Epithelial cell of proximal tubule (primary cell): ENCODE results near the gene FAM107B. TPM values are rescaled to one million over a fixed set of nuclear protein-coding genes. Genes with fewer than 3 reads are reported as not detected.
A peak's percentile ranks its signal among the peaks of the same experiment; 100 is the strongest.
"Not testable (repeated sequence)": the region's sequence is repeated elsewhere in the genome, so short reads cannot be mapped to it uniquely, and the experiment has no call there.

Experiments used
- DNase-seq: peaks from one replicate; pipeline ENCODE4 v3.0.0-alpha.2; 2011; ENCODE audit warnings: low read depth
- H3K4me3 ChIP-seq: 2 replicates; pipeline ENCODE4 v1.5.1; 2011; ENCODE audit warnings: low read depth, mild to moderate bottlenecking, low read length
- CTCF ChIP-seq: conservative IDR thresholded peaks from 2 replicates; pipeline ENCODE4 v1.5.1; 2012; ENCODE audit warnings: low read depth, mild to moderate bottlenecking, low read length
- total RNA-seq: library from RNA; depleted of rRNA; stranded (reverse); fragments of >200 nt; gene quantifications from 2 replicates; pipeline ENCODE4 v1.2.3, GENCODE V29; 2015

The FAM107B gene
- 25.7 and 46.0 TPM in 2 replicates for total RNA-seq

- DNase-seq, result no peak
- peak within 1 kb of the TSS; percentile 24 for H3K4me3 ChIP-seq
- no peak for TF ChIP-seq CTCF
These were observed at the start of gene FAM107B for GRCh38 chr10:14774797-14775196. Gene FAM107B, minus strand, starts transcription at chr10:14774897. Its CDS starts 234 bp downstream, at chr10:14774663.

- DNase-seq, result no peak
These were observed 49.3 kb upstream of the FAM107B start for GRCh38 chr10:14823966-14824365.

GRCh38 chr10:14822879-14823755, 48.4 kb upstream of the FAM107B start:
- no peak overlapping the region for H3K4me3 ChIP-seq
- no peak for DNase-seq
- TF ChIP-seq CTCF, result peak; percentile 92

More at GRCh38 chr10:14823966-14824365, 49.3 kb upstream of the FAM107B start:
- no peak overlapping the region for H3K4me3 ChIP-seq
- no peak for TF ChIP-seq CTCF

- no peak overlapping the region for H3K4me3 ChIP-seq
- TF ChIP-seq CTCF, result no peak
- no peak for DNase-seq
These were observed 47.1 kb upstream of the FAM107B start for GRCh38 chr10:14821635-14822375.

GRCh38 chr10:14820775-14821154, 46.1 kb upstream of the FAM107B start:
- no peak overlapping the region for H3K4me3 ChIP-seq
- TF ChIP-seq CTCF, result no peak
- DNase-seq, result no peak

- no peak for TF ChIP-seq CTCF
These were observed 45.5 kb upstream of the FAM107B start for GRCh38 chr10:14820010-14820774.

GRCh38 chr10:14816717-14817116, 42.0 kb upstream of the FAM107B start:
- not testable (repeated sequence) for DNase-seq, H3K4me3 ChIP-seq

More at GRCh38 chr10:14820010-14820774, 45.5 kb upstream of the FAM107B start:
- H3K4me3 ChIP-seq, result no peak overlapping the region
- DNase-seq, result no peak
